Activated CD8-positive, alpha-beta memory T cell treated with anti-CD3 and anti-CD28 coated beads, Interleukin-2, amount 50 U/mL, for 1 hour (primary cell): ENCODE results near the gene KMT2C.
"Not testable (repeated sequence)": the region's sequence is repeated elsewhere in the genome, so short reads cannot be mapped to it uniquely, and the experiment has no call there.

Experiments used
- DNase-seq: peaks from one replicate; pipeline ENCODE4 v3.0.0-alpha.2; 2020; ENCODE audit errors: extremely low read depth

The KMT2C gene

GRCh38 chr7:152362128-152362926 lies 73.5 kb downstream of the KMT2C start:
- DNase-seq, result no peak

- no peak for DNase-seq
Measured at GRCh38 chr7:152355474-152356057, 80.2 kb downstream of the KMT2C start.

GRCh38 chr7:152354061-152354460 lies 81.7 kb downstream of the KMT2C start:
- no peak for DNase-seq

GRCh38 chr7:152353281-152353680 lies 82.5 kb downstream of the KMT2C start:
- not testable (repeated sequence) for DNase-seq

GRCh38 chr7:152351747-152352146 lies 84.1 kb downstream of the KMT2C start:
- DNase-seq, result not testable (repeated sequence)

GRCh38 chr7:152351168-152351567 lies 84.6 kb downstream of the KMT2C start:
- DNase-seq, result no peak

GRCh38 chr7:152347888-152348287 lies 87.9 kb downstream of the KMT2C start:
- DNase-seq, result no peak

- DNase-seq, result no peak
Measured at GRCh38 chr7:152344253-152344652, 91.5 kb downstream of the KMT2C start.

GRCh38 chr7:152342796-152343195 lies 93.0 kb downstream of the KMT2C start:
- no peak for DNase-seq

GRCh38 chr7:152341914-152342236 lies 93.9 kb downstream of the KMT2C start:
- DNase-seq, result no peak

- no peak for DNase-seq
Measured at GRCh38 chr7:152341039-152341913, 94.5 kb downstream of the KMT2C start.

- no peak for DNase-seq
Measured at GRCh38 chr7:152340161-152340560, 95.6 kb downstream of the KMT2C start.

- no peak for DNase-seq
Measured at GRCh38 chr7:152338561-152338960, 97.2 kb downstream of the KMT2C start.

- no peak for DNase-seq
Measured at GRCh38 chr7:152336754-152337368, 98.9 kb downstream of the KMT2C start.

GRCh38 chr7:152335900-152336571 lies 99.8 kb downstream of the KMT2C start:
- DNase-seq, result no peak

- no peak for DNase-seq
Measured at GRCh38 chr7:152333134-152333533, 102.7 kb downstream of the KMT2C start.

GRCh38 chr7:152330827-152331226 lies 105.0 kb downstream of the KMT2C start:
- DNase-seq, result no peak

GRCh38 chr7:152329469-152329868 lies 106.3 kb downstream of the KMT2C start:
- no peak for DNase-seq

- DNase-seq, result no peak
Measured at GRCh38 chr7:152328234-152328633, 107.6 kb downstream of the KMT2C start.

- DNase-seq, result no peak
Measured at GRCh38 chr7:152315845-152316244, 120.0 kb downstream of the KMT2C start.

- no peak for DNase-seq
Measured at GRCh38 chr7:152313831-152314604, 121.8 kb downstream of the KMT2C start.
